GM12878 (cell line): Measurements from ENCODE around the gene CHDH.

Source experiments
- CEBPB ChIP-seq, 2 experiments: fragments of 150-350 bp in 1 of 2; IDR thresholded peaks; 2 replicates each; pipeline ENCODE4 v1.6.1; 2012 to 2014; ENCODE audit warnings: low read depth in 2 of 2, low read length in 2 of 2, borderline replicate concordance in 1 of 2, inconsistent platforms in 1 of 2
- CTCF ChIP-seq, 3 experiments: IDR thresholded peaks in 2 of 3; conservative IDR thresholded peaks in 1 of 3; 2 replicates each; pipeline ENCODE4 v1.5.1; 2011; ENCODE audit warnings: low read depth in 3 of 3, low read length in 3 of 3, mild to moderate bottlenecking in 3 of 3, control low read depth in 2 of 3, moderate library complexity in 2 of 3, inconsistent platforms in 1 of 3, mixed read lengths in 1 of 3; ENCODE audit not compliant: control insufficient read depth in 2 of 3, insufficient read depth in 1 of 3; ENCODE audit errors: extremely low read depth in 1 of 3
- EGR1 ChIP-seq, 2 experiments: IDR thresholded peaks; 1 replicate in 1 of 2; 2 replicates in 1 of 2; pipeline ENCODE4 v1.6.1; 2011 to 2012; ENCODE audit warnings: low read depth in 2 of 2, low read length in 2 of 2, borderline replicate concordance in 1 of 2, mild to moderate bottlenecking in 1 of 2, moderate library complexity in 1 of 2
- GATAD2B ChIP-seq: fragments of 450-650 bp; conservative IDR thresholded peaks from 2 replicates; pipeline ENCODE4 v1.6.1; 2017; ENCODE audit warnings: low read depth, mild to moderate bottlenecking, moderate library complexity
- HDAC2 ChIP-seq: fragments of 200-600 bp; sonication (generic); IDR thresholded peaks from 2 replicates; pipeline ENCODE4 v1.6.1; 2017
- MXI1 ChIP-seq: fragments of 150-350 bp; IDR thresholded peaks from 2 replicates; pipeline ENCODE4 v1.6.1; 2011; ENCODE audit warnings: low read depth, mild to moderate bottlenecking, inconsistent platforms, low read length, improper control_type of control experiment
- POLR2A ChIP-seq: IDR thresholded peaks from 2 replicates; pipeline ENCODE4 v1.6.1; 2011; ENCODE audit warnings: low read depth, mild to moderate bottlenecking, low read length
- STAT1 ChIP-seq: fragments of 450-650 bp; conservative IDR thresholded peaks from 2 replicates; pipeline ENCODE4 v1.6.1; 2014; ENCODE audit warnings: antibody characterized with exemption, mild to moderate bottlenecking
- TCF12 ChIP-seq: IDR thresholded peaks from 2 replicates; pipeline ENCODE4 v1.6.1; 2011; ENCODE audit warnings: low read depth, mild to moderate bottlenecking, low read length
- ZSCAN29 ChIP-seq: fragments of 450-650 bp; IDR thresholded peaks from 2 replicates; pipeline ENCODE4 v1.6.1; 2017; ENCODE audit warnings: mild to moderate bottlenecking, moderate library complexity
- TF ChIP-seq, protein P1 (sequence below): IDR thresholded peaks from 2 replicates; pipeline ENCODE4 v1.6.1; 2012; ENCODE audit warnings: mild to moderate bottlenecking, low read depth, low read length

GRCh38 chr3:53815651-53816050 is 30.6 kb downstream of the CHDH start:
- no peak for TF ChIP-seq GATAD2B
- TF ChIP-seq HDAC2, result no peak
- no peak for TF ChIP-seq CEBPB (IDR thresholded peaks at IDR 0.05; ENCODE audit: borderline replicate concordance in 1 of 2, low read depth in 2 of 2, low read length in 2 of 2)
- TF ChIP-seq POLR2A, result no peak
- no peak for TF ChIP-seq CTCF (IDR thresholded peaks at IDR 0.05 in 2 of 3, conservative IDR thresholded peaks at IDR 0.05 in 1 of 3; ENCODE audit: control insufficient read depth in 2 of 3, extremely low read depth in 1 of 3, insufficient read depth in 1 of 3, low read depth in 3 of 3, low read length in 3 of 3)
- no peak for TF ChIP-seq EGR1 (IDR thresholded peaks at IDR 0.05; ENCODE audit: borderline replicate concordance in 1 of 2, low read depth in 2 of 2, low read length in 2 of 2)
- no peak for TF ChIP-seq TCF12
- TF ChIP-seq, protein P1, sequence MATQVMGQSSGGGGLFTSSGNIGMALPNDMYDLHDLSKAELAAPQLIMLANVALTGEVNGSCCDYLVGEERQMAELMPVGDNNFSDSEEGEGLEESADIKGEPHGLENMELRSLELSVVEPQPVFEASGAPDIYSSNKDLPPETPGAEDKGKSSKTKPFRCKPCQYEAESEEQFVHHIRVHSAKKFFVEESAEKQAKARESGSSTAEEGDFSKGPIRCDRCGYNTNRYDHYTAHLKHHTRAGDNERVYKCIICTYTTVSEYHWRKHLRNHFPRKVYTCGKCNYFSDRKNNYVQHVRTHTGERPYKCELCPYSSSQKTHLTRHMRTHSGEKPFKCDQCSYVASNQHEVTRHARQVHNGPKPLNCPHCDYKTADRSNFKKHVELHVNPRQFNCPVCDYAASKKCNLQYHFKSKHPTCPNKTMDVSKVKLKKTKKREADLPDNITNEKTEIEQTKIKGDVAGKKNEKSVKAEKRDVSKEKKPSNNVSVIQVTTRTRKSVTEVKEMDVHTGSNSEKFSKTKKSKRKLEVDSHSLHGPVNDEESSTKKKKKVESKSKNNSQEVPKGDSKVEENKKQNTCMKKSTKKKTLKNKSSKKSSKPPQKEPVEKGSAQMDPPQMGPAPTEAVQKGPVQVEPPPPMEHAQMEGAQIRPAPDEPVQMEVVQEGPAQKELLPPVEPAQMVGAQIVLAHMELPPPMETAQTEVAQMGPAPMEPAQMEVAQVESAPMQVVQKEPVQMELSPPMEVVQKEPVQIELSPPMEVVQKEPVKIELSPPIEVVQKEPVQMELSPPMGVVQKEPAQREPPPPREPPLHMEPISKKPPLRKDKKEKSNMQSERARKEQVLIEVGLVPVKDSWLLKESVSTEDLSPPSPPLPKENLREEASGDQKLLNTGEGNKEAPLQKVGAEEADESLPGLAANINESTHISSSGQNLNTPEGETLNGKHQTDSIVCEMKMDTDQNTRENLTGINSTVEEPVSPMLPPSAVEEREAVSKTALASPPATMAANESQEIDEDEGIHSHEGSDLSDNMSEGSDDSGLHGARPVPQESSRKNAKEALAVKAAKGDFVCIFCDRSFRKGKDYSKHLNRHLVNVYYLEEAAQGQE, result no peak
- TF ChIP-seq STAT1, result no peak
- no peak for TF ChIP-seq MXI1
- TF ChIP-seq ZSCAN29, result no peak
